ENCODE measurements around the gene SHD.

SHD gene

GRCh38 chr19:4334929-4335570, 56.0 kb downstream of the SHD start:
- DNase-seq (ENCODE audit: low read depth) = no peak
- no peak overlapping the region for H3K4me3 ChIP-seq (ENCODE audit: low read depth, low read length)
- no peak for TF ChIP-seq CTCF (conservative IDR thresholded peaks at IDR 0.05; ENCODE audit: low read depth, low read length)

- H3K4me3 ChIP-seq (ENCODE audit: low read depth, low read length) = peak overlapping the region; percentile 52
- no peak for TF ChIP-seq CTCF (conservative IDR thresholded peaks at IDR 0.05; ENCODE audit: low read depth, low read length)
- peak; percentile 27 for DNase-seq (ENCODE audit: low read depth)
Observed at GRCh38 chr19:4337906-4338440, 58.9 kb downstream of the SHD start.

- TF ChIP-seq CTCF (conservative IDR thresholded peaks at IDR 0.05; ENCODE audit: low read depth, low read length) = no peak
- H3K4me3 ChIP-seq (ENCODE audit: low read depth, low read length) = peak within 1 kb of the TSS; percentile 52
- DNase-seq (ENCODE audit: low read depth) = peak; percentile 33
Observed at GRCh38 chr19:4338441-4339355, 59.6 kb downstream of the SHD start, which contains the start of gene STAP2. Gene STAP2, minus strand, starts transcription at chr19:4338827. Its CDS starts 74 bp downstream, at chr19:4338753.

Measured in choroid plexus epithelial cell (primary cell).